ENCODE data around the gene LRRC8B.
"Not testable (repeated sequence)": the region's sequence is repeated elsewhere in the genome, so short reads cannot be mapped to it uniquely, and the experiment has no call there.

LRRC8B gene

GRCh38 chr1:89578946-89579684 lies 54.5 kb downstream of the LRRC8B start:
- no peak for DNase-seq (ENCODE audit: low read depth in 3 of 3, low spot score in 1 of 3)

GRCh38 chr1:89580036-89580435 lies 55.4 kb downstream of the LRRC8B start:
- no peak for DNase-seq (ENCODE audit: low read depth in 3 of 3, low spot score in 1 of 3)

GRCh38 chr1:89581859-89582258 lies 57.2 kb downstream of the LRRC8B start:
- no peak for DNase-seq (ENCODE audit: low read depth in 3 of 3, low spot score in 1 of 3)

- no peak for DNase-seq (ENCODE audit: low read depth in 3 of 3, low spot score in 1 of 3)
Observed at GRCh38 chr1:89582571-89582970, 57.9 kb downstream of the LRRC8B start.

- no peak for DNase-seq (ENCODE audit: low read depth in 3 of 3, low spot score in 1 of 3)
Observed at GRCh38 chr1:89584211-89584610, 59.6 kb downstream of the LRRC8B start.

- no peak for DNase-seq (ENCODE audit: low read depth in 3 of 3, low spot score in 1 of 3)
Observed at GRCh38 chr1:89584781-89585180, 60.2 kb downstream of the LRRC8B start.

GRCh38 chr1:89587729-89588161 lies 63.1 kb downstream of the LRRC8B start:
- no peak for DNase-seq (ENCODE audit: low read depth in 3 of 3, low spot score in 1 of 3)

- no peak for DNase-seq (ENCODE audit: low read depth in 3 of 3, low spot score in 1 of 3)
Observed at GRCh38 chr1:89588480-89588879, 63.9 kb downstream of the LRRC8B start.

GRCh38 chr1:89589515-89589914 lies 64.9 kb downstream of the LRRC8B start:
- no peak for DNase-seq (ENCODE audit: low read depth in 3 of 3, low spot score in 1 of 3)

- no peak for DNase-seq (ENCODE audit: low read depth in 3 of 3, low spot score in 1 of 3)
Observed at GRCh38 chr1:89590341-89591080, 65.9 kb downstream of the LRRC8B start.

GRCh38 chr1:89592861-89593302 lies 68.3 kb downstream of the LRRC8B start:
- DNase-seq (ENCODE audit: low read depth in 3 of 3, low spot score in 1 of 3), result not testable (repeated sequence)

GRCh38 chr1:89594096-89594740 lies 69.6 kb downstream of the LRRC8B start:
- DNase-seq (ENCODE audit: low read depth in 3 of 3, low spot score in 1 of 3), result no peak

GRCh38 chr1:89596698-89597097 lies 72.1 kb downstream of the LRRC8B start:
- no peak for DNase-seq (ENCODE audit: low read depth in 3 of 3, low spot score in 1 of 3)

GRCh38 chr1:89598450-89599331 lies 74.1 kb downstream of the LRRC8B start:
- DNase-seq (ENCODE audit: low read depth in 3 of 3, low spot score in 1 of 3), result no peak

GRCh38 chr1:89599332-89599630 lies 74.7 kb downstream of the LRRC8B start:
- no peak for DNase-seq (ENCODE audit: low read depth in 3 of 3, low spot score in 1 of 3)

GRCh38 chr1:89600451-89601224 lies 76.0 kb downstream of the LRRC8B start:
- DNase-seq (ENCODE audit: low read depth in 3 of 3, low spot score in 1 of 3), result no peak

GRCh38 chr1:89602871-89603404 lies 78.3 kb downstream of the LRRC8B start:
- DNase-seq (ENCODE audit: low read depth in 3 of 3, low spot score in 1 of 3), result no peak

GRCh38 chr1:89603651-89604413 lies 79.2 kb downstream of the LRRC8B start:
- peak in 1 of 3 donors; percentile 22 for DNase-seq (ENCODE audit: low read depth in 3 of 3, low spot score in 1 of 3)

GRCh38 chr1:89604414-89604735 lies 79.7 kb downstream of the LRRC8B start:
- peak in 1 of 3 donors; percentile 16 for DNase-seq (ENCODE audit: low read depth in 3 of 3, low spot score in 1 of 3)

GRCh38 chr1:89605692-89606091 lies 81.1 kb downstream of the LRRC8B start:
- DNase-seq (ENCODE audit: low read depth in 3 of 3, low spot score in 1 of 3), result no peak

Measured in stimulated activated CD4-positive, alpha-beta T cell treated with anti-CD3 and anti-CD28 coated beads, TNF-alpha, amount 100 ng/mL, for 1 hour (primary cell).